Testis (tissue), 2 donors: Measurements from ENCODE around the gene RAD52.

ENCODE experiments used
- CTCF ChIP-seq, 3 experiments: fragments of 450-650 bp in 2 of 3; fragments of 200-600 bp in 1 of 3; sonication (generic) in 1 of 3; IDR thresholded peaks; one replicate each; pipeline ENCODE4 v1.5.1; 2016 to 2019; ENCODE audit warnings: antibody characterized with exemption in 3 of 3, mild to moderate bottlenecking in 2 of 3, moderate library complexity in 1 of 3
- POLR2A ChIP-seq: fragments of 450-650 bp; IDR thresholded peaks from one replicate; pipeline ENCODE4 v1.6.1; 2017; ENCODE audit warnings: antibody characterized with exemption, mild to moderate bottlenecking, moderate library complexity

DNA sequence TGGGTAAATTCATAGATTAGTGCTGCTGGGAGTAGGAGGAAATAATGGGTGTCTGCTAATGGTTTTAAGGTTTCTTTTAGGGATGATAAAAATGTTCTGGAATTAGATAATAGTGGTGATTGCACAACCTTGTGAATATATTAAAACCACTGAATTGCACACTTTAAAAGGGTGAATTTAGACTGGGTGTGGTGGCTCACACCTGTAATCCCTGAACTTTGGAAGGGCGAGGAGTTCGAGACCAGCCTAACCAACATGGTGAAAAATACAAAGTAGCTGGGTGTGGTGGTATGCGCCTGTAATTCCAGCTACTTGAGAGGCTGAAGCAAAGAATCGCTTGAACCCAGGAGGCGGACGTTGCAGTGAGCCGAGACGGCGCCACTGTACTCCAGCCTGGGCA is 1.3 kb downstream of the RAD52 start:
- TF ChIP-seq CTCF (IDR thresholded peaks at IDR 0.05): no peak
- no peak for TF ChIP-seq POLR2A
